Lower lobe of right lung (tissue), 2 donors: Measurements from ENCODE around the gene MYO1E. TPM values are rescaled to one million over a fixed set of nuclear protein-coding genes. Genes with fewer than 3 reads are reported as not detected.

Experiments
- ATAC-seq, 2 donors: fragments of 200-7000 bp; cut with Tn5 transposase; one replicate each; pipeline ENCODE4 v1.9.1; 2020 to 2022; ENCODE audit warnings: mild to moderate bottlenecking in 2 of 2, moderate library complexity in 2 of 2
- DNase-seq: peaks from one replicate; pipeline ENCODE4 v3.0.0-alpha.2; 2020
- H3K27ac ChIP-seq: fragments of 200-600 bp; one replicate; pipeline ENCODE4 v1.8.0; 2022
- H3K27me3 ChIP-seq: fragments of 200-600 bp; one replicate; pipeline ENCODE4 v1.8.0; 2022; ENCODE audit warnings: low read depth
- H3K36me3 ChIP-seq: fragments of 200-600 bp; one replicate; pipeline ENCODE4 v1.8.0; 2022; ENCODE audit warnings: mild to moderate bottlenecking
- H3K4me1 ChIP-seq: fragments of 200-600 bp; one replicate; pipeline ENCODE4 v1.8.0; 2022
- H3K4me3 ChIP-seq: fragments of 200-600 bp; one replicate; pipeline ENCODE4 v1.8.0; 2022; ENCODE audit warnings: mild to moderate bottlenecking
- H3K9me3 ChIP-seq: fragments of 200-600 bp; one replicate; pipeline ENCODE4 v1.8.0; 2022
- intact Hi-C: fragments of 100-400 bp; cut with DNase I; formaldehyde crosslinking; loops from one replicate; pipeline ENCODE4 v1.11.0; 2022
- microRNA-seq: library from miRNA; unstranded; fragments of <30 nt; microRNA quantifications from one replicate; pipeline ENCODE4 v1.2.0, GENCODE V29; 2020; ENCODE audit warnings: borderline number of aligned reads
- total RNA-seq: library from RNA; stranded (reverse); fragmentation: NEBNext Ultra II Directional; extraction: Animal tissue kit (Norgen Biotek cat#: 25700); gene quantifications from one replicate; pipeline ENCODE4 v1.2.1, GENCODE V29; 2021
- TF ChIP-seq, protein P1 (sequence below): fragments of 200-600 bp; IDR thresholded peaks from one replicate; pipeline ENCODE4 v1.8.0; 2022; ENCODE audit warnings: antibody characterized with exemption, mild to moderate bottlenecking
- donor health status: DM: no; HTN: yes; CAD: no; lungs with severe emphysema.

The MYO1E gene
- total RNA-seq, 1 donor from 2014 or later = 59.4 TPM

DNA sequence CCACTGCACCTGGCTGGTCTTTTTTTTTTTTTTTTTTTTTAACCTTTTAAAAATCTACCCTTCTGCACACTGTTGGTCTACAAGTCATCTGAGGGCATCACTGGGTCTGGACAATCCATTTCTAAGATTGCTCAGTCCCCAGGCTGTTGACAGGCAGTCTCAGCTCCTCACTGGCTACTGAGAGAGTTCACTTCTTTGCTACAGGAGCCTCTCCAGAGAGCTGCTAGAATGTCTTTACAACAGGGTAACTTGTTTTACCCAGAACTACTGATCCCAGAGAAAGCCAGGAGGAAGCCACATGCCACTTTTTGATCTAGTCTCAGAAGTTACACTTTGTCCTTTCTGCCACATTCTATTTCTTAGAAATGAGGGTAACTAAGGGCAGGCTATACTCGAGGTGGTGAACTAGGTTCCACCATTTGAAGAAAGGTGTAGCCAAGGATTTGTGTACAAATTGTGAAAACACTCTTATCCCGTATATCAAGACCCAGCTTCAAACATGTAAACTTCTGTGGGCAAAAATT lies 273.4 kb downstream of the MYO1E start:
- Histone ChIP-seq H3K9me3 (no peaks in the 10 kb centered on the region), H3K4me3 (no peak overlapping the region), H3K27ac (no peak overlapping the region), H3K27me3 (no peaks in the 10 kb centered on the region), H3K36me3 (peaks cover 42% of the 10 kb centered on the region), H3K4me1 (no peaks in the 10 kb centered on the region)
- intact Hi-C loops = no loop called here
- DNase-seq = no peak
- ATAC-seq = no peak
- TF ChIP-seq, protein P1, sequence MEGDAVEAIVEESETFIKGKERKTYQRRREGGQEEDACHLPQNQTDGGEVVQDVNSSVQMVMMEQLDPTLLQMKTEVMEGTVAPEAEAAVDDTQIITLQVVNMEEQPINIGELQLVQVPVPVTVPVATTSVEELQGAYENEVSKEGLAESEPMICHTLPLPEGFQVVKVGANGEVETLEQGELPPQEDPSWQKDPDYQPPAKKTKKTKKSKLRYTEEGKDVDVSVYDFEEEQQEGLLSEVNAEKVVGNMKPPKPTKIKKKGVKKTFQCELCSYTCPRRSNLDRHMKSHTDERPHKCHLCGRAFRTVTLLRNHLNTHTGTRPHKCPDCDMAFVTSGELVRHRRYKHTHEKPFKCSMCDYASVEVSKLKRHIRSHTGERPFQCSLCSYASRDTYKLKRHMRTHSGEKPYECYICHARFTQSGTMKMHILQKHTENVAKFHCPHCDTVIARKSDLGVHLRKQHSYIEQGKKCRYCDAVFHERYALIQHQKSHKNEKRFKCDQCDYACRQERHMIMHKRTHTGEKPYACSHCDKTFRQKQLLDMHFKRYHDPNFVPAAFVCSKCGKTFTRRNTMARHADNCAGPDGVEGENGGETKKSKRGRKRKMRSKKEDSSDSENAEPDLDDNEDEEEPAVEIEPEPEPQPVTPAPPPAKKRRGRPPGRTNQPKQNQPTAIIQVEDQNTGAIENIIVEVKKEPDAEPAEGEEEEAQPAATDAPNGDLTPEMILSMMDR = no peak

DNA sequence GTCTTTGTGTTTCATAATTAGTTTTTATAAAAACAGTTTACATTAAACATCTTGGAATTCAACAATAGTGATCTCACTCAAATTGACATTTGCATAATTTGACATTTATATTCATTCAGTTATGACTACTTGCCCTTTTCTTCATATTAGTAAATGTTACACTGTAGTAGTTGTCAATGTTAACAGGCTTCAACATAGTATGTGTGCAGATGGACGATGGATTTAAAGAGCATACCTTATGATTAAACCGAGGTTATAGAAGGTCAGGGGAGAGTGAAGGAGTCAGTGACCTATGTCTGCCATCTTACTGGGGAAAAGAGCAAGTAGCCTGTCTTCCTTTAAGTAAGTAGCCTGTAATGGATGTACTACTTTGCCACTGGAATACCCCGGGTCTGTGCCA lies 276.2 kb downstream of the MYO1E start:
- H3K27me3 ChIP-seq = no peaks in the 10 kb centered on the region
- intact Hi-C loops = no loop called here
- H3K9me3 ChIP-seq = no peaks in the 10 kb centered on the region
- DNase-seq (no peak), ATAC-seq (no peak)
- TF ChIP-seq, protein P1 = no peak
- no peaks in the 10 kb centered on the region for H3K4me1 ChIP-seq
- no peak overlapping the region for H3K4me3 ChIP-seq
- peaks cover 70% of the 10 kb centered on the region for H3K36me3 ChIP-seq
- no peak overlapping the region for H3K27ac ChIP-seq

DNA sequence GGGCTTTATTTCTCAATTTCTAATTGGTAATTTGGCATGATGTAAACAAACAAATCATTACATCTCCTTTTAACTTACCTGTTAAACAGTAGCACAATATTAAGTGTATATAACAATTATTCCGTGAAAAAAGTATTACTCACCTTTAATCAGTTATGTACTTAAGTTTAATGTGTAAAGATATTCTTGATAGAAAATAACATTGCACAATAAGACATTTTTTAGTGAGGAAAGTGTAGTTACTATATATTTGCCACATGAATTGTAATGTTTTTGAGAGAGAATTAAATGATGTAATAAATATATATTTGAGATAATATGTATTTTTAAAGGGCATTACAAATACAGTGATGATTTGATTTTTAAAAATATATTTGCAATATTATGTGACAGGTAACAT lies 278.6 kb downstream of the MYO1E start:
- Histone ChIP-seq H3K4me3 (no peak overlapping the region), H3K27me3 (no peaks in the 10 kb centered on the region), H3K4me1 (no peaks in the 10 kb centered on the region), H3K27ac (no peak overlapping the region), H3K36me3 (peaks cover 93% of the 10 kb centered on the region), H3K9me3 (no peaks in the 10 kb centered on the region)
- no peak for DNase-seq
- intact Hi-C loops = no loop called here
- no peak for ATAC-seq
- TF ChIP-seq, protein P1 = no peak

DNA sequence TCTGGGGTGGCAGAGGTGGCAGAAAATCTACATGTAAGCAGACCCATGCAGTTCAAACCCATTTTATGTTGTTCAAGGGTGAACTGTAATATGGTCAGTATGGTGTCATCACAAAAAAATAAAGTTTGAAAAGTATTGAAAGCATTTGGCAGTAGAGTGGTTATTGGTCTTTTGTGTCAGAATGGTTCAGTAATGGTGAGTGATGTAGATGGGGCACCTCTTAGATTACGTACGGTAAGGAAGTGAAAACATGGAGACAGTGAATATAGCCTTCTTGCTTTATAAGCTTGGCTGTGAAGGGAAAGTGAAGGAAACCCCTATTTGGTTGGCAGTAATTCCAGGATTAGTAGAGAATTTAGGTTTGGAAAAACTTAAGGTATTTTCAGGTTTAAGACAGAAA lies 284.9 kb downstream of the MYO1E start:
- no peaks in the 10 kb centered on the region for H3K4me1 ChIP-seq
- no peaks in the 10 kb centered on the region for H3K27me3 ChIP-seq
- H3K9me3 ChIP-seq = no peaks in the 10 kb centered on the region
- no peak for DNase-seq
- H3K36me3 ChIP-seq = peaks cover 84% of the 10 kb centered on the region
- no peak for ATAC-seq
- TF ChIP-seq, protein P1 = no peak
- H3K27ac ChIP-seq = no peak overlapping the region
- intact Hi-C loops = no loop called here
- H3K4me3 ChIP-seq = no peak overlapping the region

Small RNA genes within 50 kb of the gene (microRNA-seq; reads per million reads assigned to microRNA genes)
- 1.5 reads per million for gene MIR2116

Other genes with a start within 250 kb of the MYO1E start
- not detected for gene LDHAL6B, start 166.0 kb downstream of the MYO1E start, total RNA-seq
- gene FAM81A, start 65.3 kb upstream of the MYO1E start, total RNA-seq = 1.8 TPM
- gene GCNT3, start 238.9 kb upstream of the MYO1E start, total RNA-seq = 0.68 TPM